KBM-7 (cell line): ENCODE data around the gene STK32C.
"Not testable (repeated sequence)": the region's sequence is repeated elsewhere in the genome, so short reads cannot be mapped to it uniquely, and the experiment has no call there.

Experiments
- DNase-seq: peaks from one replicate; pipeline ENCODE4 v3.0.0-alpha.2; 2015
- in situ Hi-C: fragments of 300-500 bp; cut with MboI; formaldehyde crosslinking; loops from 2 replicates; pipeline ENCODE4 v1.14.3; 2020; ENCODE audit warnings: low sequenced_read_pairs, low pct_unique_long_range_greater_than_20kb, mixed read lengths

STK32C gene

DNA sequence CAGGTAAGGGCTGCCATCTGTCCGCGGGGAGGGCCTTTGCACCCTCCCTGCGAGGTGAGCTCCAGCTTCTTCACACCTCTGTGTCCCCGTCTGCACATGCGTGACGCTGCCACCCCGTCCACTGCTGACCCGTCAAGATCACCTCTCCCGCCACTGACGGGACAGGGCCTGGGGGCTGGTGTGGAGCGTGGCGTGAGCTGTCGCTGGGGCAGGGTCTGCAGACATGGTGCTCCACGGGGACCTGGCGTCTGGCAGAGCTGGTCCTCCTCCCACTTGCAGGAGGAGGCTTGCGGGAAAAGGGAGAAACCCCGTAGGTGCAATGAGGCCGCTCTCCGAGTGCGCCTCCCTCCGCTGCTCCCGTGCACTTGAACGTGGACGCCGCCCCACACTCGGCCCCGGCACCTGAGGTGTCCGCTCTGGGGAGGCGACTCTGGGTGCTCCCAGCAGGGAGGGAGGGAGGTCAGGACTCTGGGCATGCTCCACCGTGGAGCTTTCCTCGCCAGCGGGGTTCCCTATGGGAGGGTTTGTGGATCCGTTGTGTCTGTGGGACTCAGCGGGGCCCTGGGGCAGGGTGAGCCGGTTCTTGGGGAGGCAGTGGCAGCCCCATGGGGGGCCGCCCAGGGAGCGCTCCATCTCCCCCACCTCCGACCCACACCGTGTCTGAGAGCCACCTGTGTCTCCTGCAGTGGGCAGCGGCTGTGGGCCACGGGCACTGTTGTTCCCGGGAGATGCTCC lies 138.6 kb downstream of the STK32C start:
- no peak for DNase-seq
- in situ Hi-C loops = no loop called here

DNA sequence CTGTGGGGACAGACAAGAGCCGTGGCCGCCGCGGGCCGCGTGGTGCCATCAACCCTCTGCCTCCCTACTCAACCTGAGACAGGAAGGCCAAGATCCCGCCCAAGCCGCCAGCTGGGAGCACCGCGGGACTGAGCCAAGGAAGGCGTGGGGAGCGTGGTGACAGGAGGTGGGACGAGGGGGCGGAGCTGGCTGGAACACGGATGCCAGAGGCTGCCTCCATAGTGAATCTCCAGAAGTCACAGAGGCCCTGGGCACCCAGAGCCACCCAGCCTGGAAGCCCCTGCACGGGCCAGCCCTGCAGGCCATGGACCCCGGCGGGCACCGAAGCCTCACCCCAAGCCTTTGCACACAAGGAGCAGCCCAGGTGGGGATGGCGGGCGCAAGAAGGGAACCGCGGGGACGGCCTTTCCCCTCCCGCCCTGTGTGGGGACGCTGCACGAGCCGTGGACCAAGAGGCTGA lies 139.1 kb downstream of the STK32C start:
- in situ Hi-C loops = no loop called here

DNA sequence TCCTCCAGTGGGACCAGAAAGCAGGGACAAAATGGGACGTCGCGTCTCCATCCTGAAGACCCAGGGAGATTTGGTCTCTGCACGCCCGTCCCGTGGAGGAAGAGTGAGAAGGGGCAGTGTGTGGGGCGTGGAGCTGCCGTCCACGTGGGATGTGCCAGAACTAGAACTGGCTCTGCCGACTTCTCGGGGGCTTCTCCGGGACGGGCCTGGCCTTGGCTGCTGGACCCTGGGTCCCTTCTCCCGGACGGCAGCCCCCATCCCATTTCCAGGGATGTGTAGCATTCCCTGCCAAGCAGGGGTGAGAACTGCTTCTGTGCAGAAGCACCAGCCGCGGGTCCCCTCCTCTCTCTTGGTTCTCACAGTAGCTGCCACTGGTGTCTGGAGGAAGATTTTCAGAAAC lies 139.8 kb downstream of the STK32C start:
- no peak for DNase-seq
- in situ Hi-C loops = no loop called here

More for the DNA sequence above, 139.1 kb downstream of the STK32C start:
- DNase-seq = no peak

DNA sequence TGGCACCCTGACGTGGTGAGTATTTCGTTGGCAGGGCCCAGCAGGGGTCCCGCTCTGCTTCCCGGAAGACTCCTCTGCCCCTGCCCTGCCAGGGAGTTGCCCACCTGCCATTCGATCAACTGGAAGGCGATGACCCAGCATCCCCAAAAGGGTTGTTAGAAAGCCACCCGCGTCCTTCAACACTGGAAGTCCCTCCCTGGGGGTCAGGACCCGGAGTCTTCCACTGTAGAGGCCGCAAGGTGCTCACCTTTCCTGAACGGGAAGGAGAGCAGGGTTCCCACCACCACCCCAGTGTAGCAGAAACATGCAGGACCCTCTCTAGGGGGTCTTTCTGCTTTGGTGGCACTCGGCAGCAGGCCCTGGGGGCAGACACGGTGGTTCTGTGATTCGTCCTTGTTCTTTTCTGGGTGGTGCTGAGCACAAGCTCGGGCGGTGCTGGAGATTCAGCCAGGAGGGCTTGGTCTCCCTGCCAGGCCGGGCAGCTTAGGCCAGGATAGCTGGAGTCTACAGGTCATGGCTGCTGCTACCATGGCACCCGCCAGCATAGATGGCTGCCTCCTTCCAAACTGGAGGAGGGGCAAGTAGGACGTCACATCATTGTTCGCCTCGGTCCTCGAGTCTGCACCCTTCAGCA lies 140.6 kb downstream of the STK32C start:
- in situ Hi-C loops = no loop called here
- no peak for DNase-seq

DNA sequence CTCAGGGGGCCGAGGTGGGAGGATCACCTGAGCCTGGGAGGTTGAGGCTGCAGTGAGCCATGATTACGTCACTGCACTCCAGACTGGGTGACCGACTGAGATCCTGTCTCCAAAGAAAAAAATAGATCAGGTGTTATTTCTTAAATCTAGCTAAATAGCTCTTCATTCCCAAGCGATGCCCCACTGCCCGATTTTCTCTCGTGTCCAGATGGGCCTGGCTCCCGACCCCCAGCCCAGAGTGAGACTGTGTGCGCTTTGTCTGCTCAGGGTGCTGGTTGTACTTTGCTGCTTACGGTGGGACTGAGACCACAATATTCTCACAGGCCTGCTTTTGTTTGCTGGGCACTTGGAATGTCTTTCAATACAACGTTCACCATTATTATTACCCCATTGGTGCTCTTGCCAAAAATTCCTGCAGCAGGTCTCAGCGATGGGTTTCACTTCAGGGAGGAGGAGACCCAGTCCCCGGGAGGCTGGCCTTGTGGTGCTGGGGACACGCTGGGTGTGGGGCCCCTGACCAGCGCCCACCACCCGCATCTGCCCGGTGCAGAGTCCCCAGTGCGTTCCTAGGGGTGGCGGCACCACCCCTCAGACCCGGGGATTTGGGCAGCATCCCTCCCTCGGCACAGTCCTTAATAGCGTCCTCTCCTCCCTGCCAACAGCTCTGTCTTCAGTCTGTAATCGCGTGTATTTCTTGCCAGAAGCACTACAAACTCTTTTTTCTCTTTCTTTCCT lies 141.4 kb downstream of the STK32C start:
- in situ Hi-C loops = no loop called here

DNA sequence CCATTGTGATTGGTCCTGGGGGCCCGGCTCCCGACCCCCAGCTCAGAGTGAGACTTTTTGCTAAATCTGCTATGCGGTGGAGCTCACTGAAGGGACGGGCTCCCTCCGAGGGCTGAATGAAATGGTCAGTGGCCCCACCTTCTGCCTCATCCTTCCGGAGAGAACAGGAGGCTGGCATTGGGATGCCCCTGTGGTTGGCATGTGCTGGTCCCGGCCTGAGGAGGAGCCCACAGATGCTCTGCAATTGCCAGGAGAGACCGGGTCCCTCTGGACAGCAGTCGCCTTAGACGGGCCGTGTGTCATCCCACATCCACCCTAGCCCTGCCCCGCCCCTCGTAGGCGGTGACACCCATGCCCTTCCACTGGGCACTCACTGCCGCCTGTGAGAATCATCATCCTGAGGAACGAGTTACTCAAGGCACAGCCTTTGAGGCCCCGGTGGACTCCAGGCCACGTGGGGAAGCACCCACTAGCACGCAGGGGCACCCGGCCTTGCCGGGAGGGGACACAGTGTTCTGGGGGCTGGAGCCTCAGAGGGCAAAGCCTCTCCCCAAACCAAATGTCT lies 142.3 kb downstream of the STK32C start:
- DNase-seq = no peak
- in situ Hi-C loops = no loop called here

More for the DNA sequence above, 141.4 kb downstream of the STK32C start:
- no peak for DNase-seq

DNA sequence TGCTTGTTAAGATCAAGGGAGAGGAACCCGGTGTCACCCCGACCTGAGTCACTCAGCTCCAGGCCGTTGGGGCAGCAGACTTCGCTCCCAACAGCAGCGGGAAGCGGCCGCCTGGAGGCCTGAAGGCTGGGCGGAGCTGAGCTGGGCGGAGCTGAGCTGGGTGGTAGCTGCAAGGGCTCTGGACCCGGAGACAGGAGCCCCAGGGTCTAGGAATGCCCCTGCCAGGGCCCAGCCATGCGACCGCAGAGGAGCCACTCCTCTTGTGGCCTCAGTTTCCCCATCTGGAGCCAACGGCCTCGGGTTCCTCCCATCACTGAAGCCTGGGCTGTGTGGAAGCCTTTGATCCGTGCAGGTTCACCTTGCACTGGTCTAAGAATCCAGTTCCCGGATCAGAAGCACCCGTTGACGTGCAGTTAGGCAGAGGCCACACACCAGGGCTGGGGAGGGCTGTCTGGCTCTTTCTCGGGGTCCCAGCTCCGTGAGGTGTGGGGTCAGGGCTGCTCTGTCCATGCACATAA lies 142.9 kb downstream of the STK32C start:
- no peak for DNase-seq

DNA sequence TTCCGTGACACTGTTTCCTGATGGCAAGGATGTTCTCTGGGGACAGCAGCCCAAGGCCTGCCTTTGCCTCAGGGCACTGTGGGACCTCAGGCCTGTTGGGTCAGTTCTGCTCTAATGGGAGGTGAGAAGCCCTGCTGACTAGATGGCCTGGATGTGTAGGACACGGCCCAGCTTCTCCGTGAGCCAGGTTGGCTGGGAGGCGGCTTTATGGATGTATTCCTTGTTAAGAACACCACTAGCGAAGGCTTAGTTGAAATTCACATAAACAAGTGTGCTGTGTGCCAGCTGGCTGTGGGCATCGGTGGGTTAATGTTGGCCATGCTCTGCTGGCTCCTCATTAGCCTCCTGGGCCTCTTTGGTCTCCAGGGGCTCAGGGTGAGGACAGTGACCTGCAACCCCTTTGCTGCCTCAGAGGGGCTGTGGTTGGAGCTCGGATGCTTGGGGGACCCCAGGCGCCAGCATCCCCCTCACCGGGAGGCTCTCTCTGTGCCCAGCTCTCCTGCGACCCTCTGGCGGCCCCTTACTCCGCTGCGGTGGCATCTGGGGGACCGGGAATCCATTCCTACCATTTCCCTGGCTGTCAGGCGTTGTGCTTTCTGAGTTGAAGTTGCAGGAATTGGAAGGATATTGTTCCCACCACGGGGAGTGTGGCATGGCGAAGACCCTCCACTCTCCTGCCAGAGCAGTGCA lies 143.8 kb downstream of the STK32C start:
- in situ Hi-C loops = no loop called here
- no peak for DNase-seq

More for the DNA sequence above, 142.9 kb downstream of the STK32C start:
- in situ Hi-C loops = no loop called here

DNA sequence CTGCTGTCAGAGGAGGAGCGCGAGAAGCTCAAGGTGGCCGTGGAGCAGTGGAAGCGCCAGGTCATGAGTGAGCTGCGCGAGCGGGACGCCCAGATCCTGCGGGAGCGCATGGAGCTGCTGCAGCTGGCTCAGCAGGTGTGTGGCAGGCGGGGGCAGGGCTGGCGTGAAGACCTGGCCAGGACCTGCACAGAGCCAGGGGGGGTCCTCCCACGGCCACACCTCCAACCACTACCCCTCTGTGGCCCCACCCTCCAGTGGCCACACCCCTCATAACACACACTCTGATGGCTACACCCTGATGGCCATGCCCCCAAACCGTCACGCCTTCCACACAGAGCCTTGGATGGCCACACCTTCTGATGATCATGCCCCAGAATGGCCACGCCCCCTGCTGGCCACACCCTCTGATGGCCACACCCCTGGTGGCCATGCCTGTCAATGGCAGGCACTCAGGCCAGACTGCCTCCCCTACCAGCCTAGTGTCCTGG lies 144.4 kb downstream of the STK32C start:
- DNase-seq = no peak
- in situ Hi-C loops = no loop called here

DNA sequence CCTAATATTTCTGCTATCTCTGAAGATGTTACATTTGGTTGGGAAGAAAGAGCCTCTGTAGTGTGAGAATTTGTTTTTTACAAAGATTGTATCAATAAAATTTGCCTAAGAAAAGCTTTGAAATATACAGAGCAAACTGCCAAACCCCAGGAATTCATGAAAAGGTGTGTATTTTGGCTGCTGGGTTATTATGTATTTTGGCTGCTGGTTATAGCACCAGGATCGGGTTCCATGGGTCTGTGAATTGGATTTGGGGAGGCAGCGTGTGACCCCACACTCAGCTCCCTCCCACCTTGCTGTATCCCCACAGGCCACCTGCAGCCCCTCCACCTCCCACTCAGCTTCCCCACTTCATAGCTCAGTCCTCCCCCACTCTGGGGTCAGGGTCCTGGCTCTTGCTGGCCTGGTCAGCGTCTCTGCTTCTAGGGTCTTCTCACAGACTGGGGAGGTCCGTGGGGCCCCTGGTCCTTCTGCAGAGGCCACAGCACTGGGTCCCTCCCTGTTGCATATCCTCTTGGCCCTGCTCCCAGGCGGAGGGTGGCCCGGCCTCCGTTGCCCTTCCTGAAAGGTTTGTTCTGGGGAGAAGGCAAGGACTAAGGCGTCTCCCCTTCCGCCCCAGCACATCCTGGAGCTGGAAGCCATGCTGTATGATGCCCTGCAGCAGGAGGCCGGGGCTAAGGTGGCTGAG lies 145.0 kb downstream of the STK32C start:
- DNase-seq = no peak
- in situ Hi-C loops = no loop called here

DNA sequence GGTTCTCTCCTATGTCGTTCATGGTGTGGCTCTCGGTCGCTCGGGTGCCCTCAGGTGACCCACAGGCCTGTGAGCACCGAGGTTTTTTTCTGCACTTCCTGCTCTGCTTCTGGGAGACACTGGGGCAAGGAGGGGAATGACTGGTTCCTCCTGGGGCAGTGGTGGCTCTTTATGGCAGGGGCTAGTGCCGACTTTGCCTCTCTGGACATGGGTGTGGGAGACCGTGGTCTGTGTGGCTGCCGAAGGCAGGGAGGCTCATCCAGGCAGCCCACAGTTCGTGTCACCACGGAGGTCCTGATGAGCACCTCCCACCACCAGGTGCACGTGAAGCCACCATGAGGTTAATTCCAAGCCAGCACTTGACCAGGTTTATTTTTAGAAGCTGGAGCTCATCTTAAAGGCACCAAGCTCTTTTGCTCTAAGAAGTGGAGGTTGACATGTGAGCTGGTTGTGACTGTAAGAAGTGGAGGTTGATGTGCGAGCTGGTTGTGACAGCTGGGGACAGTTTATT lies 145.7 kb downstream of the STK32C start:
- no peak for DNase-seq
- in situ Hi-C loops = no loop called here

DNA sequence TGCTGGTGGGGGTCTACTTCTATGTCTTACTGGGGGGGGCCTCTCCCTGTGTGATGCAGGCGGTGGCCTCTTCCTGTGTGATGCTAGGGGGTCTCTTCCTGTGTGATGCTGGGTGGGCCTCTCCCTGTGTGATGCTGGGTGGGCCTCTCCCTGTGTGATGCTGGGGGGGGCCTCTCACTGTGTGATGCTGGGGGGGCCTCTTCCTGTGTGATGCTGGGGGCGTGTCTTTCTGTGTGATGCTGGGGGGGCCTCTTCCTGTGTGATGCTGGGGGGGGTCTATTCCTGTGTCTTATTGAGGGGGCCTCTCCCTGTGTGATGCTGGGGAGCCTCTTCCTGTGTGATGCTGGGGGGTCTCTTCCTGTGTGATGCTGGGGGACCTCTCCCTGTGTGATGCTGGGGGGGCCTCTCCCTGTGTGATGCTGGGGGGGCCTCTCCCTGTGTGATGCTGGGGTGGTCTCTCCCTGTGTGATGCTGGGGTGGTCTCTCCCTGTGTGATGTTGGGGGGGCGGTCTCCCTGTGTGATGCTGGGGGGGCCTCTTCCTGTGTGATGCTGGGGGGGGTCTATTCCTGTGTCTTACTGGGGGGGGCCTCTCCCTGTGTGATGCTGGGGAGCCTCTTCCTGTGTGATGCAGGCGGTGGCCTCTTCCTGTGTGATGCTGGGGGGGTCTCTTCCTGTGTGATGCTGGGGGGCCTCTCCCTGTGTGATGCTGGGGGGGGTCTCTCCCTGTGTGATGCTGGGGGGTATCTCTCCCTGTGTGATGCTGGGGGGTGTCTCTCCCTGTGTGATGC lies 146.7 kb downstream of the STK32C start:
- DNase-seq, in situ Hi-C loops: not testable (repeated sequence)

DNA sequence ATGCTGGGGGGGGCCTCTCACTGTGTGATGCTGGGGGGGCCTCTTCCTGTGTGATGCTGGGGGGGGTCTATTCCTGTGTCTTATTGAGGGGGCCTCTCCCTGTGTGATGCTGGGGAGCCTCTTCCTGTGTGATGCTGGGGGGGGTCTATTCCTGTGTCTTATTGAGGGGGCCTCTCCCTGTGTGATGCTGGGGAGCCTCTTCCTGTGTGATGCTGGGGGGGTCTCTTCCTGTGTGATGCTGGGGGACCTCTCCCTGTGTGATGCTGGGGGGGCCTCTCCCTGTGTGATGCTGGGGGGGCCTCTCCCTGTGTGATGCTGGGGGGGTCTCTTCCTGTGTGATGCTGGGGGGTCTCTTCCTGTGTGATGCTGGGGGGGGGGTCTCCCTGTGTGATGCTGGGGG lies 147.5 kb downstream of the STK32C start:
- in situ Hi-C loops, DNase-seq: not testable (repeated sequence)

DNA sequence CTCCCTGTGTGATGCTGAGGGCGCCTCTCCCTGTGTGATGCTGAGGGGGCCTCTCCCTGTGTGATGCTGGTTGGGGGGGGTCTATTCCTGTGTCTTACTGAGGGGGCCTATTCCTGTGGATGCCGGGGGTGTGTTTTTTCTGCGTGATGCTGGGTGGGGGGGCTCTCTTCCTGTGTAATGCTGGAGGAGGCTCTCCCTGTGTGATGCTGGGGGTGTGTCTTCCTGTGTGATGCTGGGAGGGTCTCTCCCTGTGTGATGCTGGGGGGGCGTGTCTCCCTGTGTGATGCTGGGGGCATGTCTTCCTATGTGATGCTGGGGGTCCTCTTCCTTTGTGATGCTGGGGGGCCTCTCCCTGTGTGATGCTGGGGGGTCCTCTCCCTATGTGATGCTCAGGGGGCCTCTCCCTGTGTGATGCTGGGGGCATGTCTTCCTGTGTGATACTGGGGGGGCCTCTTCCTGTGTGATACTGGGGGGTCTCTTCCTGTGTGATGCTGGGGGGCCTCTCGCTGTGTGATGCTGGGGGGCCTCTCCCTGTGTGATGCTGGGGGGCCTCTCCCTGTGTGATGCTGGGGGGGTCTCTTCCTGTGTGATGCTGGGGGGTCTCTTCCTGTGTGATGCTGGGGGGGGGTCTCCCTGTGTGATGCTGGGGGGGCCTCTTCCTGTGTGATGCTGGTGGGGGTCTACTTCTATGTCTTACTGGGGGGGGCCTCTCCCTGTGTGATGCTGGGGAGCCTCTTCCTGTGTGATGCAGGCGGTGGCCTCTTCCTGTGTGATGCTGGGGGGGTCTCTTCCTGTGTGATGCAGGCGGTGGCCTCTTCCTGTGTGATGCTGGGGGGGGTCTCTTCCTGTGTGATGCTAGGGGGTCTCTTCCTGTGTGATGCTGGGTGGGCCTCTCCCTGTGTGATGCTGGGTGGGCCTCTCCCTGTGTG lies 148.2 kb downstream of the STK32C start:
- in situ Hi-C loops, DNase-seq: not testable (repeated sequence)

DNA sequence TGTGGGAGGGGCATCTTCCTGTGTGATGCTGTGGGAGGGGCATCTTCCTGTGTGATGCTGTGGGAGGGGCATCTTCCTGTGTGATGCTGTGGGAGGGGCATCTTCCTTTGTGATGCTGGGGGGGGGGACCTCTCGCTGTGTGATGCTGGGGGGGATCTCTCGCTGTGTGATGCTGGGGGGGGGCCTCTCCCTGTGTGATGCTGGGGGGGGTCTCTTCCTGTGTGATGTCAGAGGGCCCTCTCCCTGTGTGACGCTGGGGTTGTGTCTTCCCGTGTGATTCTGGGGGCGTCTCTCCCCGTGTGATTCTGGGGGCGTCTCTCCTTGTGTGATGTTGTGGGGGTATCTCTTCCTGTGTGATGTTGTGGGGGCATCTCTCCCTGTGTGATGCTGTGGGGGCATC lies 148.9 kb downstream of the STK32C start:
- no peak for DNase-seq
- in situ Hi-C loops = no loop called here

DNA sequence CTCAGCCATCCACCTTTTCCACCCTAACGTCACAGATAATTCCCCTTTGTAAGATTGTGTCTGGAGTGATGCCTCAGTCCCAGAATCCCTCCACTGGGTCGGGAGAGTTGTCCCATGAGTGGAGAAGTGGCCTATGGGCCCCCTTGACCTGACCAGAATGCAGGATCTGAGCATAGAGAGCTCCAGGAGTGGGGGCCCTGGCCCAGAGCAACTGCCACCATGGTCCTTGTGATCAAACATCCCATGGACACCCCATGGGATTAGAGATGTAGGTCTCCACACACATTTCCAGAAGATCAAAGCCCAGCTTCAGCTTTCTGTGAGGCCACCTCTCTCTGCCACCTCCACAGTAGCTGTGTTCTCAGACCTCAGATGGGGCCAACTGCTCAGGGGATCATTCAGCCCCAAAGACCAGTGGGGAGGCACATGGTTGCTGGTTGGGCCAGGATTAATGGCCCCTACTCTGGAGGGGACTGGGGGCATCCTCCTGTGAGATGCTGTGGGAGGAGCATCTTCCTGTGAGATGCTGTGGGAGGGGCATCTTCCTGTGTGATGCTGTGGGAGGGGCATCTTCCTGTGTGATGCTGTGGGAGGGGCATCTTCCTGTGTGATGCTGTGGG lies 149.5 kb downstream of the STK32C start:
- no peak for DNase-seq
- in situ Hi-C loops = no loop called here
